ENCODE data around the gene MYO9A. TPM values are rescaled to one million over a fixed set of nuclear protein-coding genes. Genes with fewer than 3 reads are reported as not detected.

The MYO9A gene, protein sequence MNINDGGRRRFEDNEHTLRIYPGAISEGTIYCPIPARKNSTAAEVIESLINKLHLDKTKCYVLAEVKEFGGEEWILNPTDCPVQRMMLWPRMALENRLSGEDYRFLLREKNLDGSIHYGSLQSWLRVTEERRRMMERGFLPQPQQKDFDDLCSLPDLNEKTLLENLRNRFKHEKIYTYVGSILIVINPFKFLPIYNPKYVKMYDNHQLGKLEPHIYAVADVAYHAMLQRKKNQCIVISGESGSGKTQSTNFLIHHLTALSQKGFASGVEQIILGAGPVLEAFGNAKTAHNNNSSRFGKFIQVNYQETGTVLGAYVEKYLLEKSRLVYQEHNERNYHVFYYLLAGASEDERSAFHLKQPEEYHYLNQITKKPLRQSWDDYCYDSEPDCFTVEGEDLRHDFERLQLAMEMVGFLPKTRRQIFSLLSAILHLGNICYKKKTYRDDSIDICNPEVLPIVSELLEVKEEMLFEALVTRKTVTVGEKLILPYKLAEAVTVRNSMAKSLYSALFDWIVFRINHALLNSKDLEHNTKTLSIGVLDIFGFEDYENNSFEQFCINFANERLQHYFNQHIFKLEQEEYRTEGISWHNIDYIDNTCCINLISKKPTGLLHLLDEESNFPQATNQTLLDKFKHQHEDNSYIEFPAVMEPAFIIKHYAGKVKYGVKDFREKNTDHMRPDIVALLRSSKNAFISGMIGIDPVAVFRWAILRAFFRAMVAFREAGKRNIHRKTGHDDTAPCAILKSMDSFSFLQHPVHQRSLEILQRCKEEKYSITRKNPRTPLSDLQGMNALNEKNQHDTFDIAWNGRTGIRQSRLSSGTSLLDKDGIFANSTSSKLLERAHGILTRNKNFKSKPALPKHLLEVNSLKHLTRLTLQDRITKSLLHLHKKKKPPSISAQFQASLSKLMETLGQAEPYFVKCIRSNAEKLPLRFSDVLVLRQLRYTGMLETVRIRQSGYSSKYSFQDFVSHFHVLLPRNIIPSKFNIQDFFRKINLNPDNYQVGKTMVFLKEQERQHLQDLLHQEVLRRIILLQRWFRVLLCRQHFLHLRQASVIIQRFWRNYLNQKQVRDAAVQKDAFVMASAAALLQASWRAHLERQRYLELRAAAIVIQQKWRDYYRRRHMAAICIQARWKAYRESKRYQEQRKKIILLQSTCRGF (N-terminal part only)
- 4.1 TPM for polyA plus RNA-seq (2012; ENCODE audit: insufficient read depth, insufficient read length, low read depth)

DNA sequence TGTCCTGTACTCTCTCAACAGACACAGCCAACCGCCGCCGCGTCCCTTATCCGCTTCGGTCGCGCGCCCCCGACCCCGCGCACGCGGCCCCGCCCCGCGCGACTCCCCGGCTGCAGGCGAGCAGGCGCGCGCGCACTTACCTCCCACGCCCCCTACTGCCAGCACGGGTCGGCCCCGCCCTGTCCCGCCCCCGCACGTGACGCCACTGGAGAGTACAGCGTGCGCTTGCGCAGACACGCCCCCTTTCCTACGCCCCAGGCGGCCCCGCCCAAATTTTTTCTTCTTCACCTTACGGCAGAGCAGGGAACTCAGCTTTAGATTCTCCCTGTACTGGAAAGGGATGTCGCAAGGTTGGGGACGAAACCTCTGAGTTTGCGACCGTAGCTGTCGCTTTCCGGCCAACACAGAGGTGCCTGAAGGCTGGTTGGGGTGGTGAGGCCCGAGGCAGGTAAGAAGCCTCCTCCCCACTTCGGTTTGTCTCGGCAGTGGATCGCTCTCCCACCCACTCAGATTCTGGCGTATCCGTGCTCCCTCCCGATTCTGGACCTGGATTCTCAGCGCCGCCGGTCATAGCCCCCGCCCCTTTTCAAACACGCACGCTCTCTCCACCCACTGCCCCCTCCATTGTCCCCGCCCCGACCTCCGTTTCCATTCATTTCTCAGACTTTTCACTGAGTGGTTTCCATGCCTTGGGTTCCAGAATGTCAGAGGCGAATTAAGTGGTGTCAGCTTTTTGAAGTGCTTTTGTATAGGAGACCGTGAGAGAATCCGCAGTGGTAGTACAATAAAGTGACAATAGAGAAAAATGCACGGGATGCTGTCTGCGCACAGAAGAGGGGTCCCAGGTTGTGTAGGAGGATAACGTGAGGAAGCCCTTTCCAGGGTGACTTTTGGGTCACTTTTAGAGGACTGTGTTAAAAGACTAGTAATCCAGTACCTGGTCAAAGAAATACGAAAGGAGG, at the start of gene MYO9A, which contains the start of gene SENP8:
Gene MYO9A (minus strand): TSS at position 134 of the 962 bp plus-strand sequence. CDS start 71,587 bp downstream, outside the sequence.
Gene SENP8 (plus strand): TSS at position 387 of the 962 bp plus-strand sequence. CDS start 21,221 bp downstream, outside the sequence.
- TF ChIP-seq, protein P1, sequence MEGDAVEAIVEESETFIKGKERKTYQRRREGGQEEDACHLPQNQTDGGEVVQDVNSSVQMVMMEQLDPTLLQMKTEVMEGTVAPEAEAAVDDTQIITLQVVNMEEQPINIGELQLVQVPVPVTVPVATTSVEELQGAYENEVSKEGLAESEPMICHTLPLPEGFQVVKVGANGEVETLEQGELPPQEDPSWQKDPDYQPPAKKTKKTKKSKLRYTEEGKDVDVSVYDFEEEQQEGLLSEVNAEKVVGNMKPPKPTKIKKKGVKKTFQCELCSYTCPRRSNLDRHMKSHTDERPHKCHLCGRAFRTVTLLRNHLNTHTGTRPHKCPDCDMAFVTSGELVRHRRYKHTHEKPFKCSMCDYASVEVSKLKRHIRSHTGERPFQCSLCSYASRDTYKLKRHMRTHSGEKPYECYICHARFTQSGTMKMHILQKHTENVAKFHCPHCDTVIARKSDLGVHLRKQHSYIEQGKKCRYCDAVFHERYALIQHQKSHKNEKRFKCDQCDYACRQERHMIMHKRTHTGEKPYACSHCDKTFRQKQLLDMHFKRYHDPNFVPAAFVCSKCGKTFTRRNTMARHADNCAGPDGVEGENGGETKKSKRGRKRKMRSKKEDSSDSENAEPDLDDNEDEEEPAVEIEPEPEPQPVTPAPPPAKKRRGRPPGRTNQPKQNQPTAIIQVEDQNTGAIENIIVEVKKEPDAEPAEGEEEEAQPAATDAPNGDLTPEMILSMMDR (IDR thresholded peaks at IDR 0.05; ENCODE audit: low read depth, low read length): no peak
- no peaks in the 10 kb centered on the region for H3K27me3 ChIP-seq

DNA sequence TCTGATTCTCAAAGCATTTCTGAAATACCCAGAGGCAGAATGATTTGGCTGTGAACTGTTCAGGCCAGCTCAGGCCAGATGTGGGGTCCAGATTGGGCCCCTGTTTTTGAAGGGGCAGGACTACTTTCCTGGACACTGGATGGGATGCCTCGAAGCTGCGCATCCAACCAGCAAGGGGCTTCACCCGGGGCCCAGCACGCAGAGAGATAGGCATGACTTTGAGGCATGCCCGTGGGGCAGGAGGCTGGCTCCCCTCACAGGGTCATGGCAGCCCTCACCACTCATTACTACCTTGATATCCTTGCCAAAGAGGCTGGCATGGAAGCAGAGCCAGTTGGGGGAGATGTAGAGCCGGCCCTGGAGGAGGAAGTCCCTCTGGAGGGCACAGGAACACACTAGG, 49.5 kb upstream of the MYO9A start:
- Histone ChIP-seq H3K9me3 (no peaks in the 10 kb centered on the region), H3K4me1 (no peaks in the 10 kb centered on the region), H3K36me3 (no peaks in the 10 kb centered on the region), H3K4me3 (ENCODE audit: low read depth, low read length) (no peak overlapping the region), H3K27me3 (no peaks in the 10 kb centered on the region)
- TF ChIP-seq, protein P1 (IDR thresholded peaks at IDR 0.05; ENCODE audit: low read depth, low read length): no peak
- no peak for DNase-seq

More for the DNA sequence above, at the start of gene MYO9A, which contains the start of gene SENP8:
- peak; percentile 99 for DNase-seq
- Histone ChIP-seq H3K4me3 (ENCODE audit: low read depth, low read length) (peak within 1 kb of the TSS; percentile 84), H3K9me3 (no peaks in the 10 kb centered on the region), H3K36me3 (no peaks in the 10 kb centered on the region; the same call in 1 of the 2 replicates), H3K4me1 (no peaks in the 10 kb centered on the region; the same call in 1 of the 2 replicates)

DNA sequence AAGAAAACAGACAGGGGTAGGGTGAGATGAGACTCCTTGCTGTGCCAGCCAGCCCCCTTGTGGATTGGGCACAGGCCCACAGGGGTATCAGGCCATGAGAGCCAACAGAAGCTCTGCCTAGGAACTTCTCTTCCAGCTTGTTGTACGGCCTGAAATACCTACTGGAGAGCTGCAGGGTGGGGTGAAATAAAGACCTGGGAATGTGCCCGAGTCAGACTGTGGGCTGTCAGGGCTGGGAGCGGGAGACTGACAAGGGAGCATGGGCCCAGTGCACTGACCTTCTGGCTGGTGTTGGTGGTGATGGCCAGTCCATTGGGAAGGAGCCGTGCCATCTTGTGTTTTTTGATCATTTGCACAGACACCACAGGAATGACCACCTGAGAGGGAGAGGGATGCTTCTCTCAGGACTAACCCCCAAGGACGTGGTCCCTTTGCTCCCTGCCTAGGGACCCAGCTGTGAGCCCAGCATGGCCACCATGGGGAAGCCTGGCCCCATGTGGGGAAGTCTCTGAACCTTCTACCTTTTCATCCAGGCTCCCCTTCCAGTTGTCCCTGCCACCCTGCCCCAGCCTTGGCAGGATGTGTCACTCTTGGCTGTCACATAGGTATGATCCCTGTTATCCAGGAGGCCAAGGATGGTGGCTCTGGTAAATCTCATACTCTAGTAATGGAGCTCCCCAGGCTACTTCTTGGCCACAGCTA, 48.9 kb upstream of the MYO9A start:
- Histone ChIP-seq H3K4me1 (no peaks in the 10 kb centered on the region), H3K36me3 (no peaks in the 10 kb centered on the region), H3K9me3 (no peaks in the 10 kb centered on the region), H3K4me3 (ENCODE audit: low read depth, low read length) (no peak overlapping the region), H3K27me3 (no peaks in the 10 kb centered on the region)
- no peak for DNase-seq
- TF ChIP-seq, protein P1 (IDR thresholded peaks at IDR 0.05; ENCODE audit: low read depth, low read length): no peak

DNA sequence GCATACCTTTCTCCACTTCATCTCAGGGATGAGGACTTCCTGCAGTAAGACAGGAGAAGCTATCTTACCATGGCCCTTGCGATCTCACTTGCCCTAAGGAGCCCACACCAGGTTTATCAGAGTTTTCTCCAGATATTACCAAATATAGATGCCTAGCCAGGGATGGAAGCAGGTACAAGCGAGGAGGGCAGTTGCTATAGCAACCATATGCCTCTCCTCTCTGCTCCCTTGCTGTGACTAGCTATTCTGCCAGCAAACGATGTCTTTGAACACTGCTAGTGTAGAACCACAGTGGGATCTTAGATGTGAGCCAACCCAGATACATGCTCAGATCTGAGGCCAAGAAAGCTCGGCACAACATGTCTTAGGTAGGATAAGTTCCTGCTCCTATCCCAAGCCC, 45.8 kb upstream of the MYO9A start:
- Histone ChIP-seq H3K4me1 (no peaks in the 10 kb centered on the region), H3K4me3 (ENCODE audit: low read depth, low read length) (no peak overlapping the region), H3K36me3 (no peaks in the 10 kb centered on the region), H3K27me3 (no peaks in the 10 kb centered on the region), H3K9me3 (no peaks in the 10 kb centered on the region)
- DNase-seq: no peak
- TF ChIP-seq, protein P1 (IDR thresholded peaks at IDR 0.05; ENCODE audit: low read depth, low read length): no peak
